GM19455 (cell line): ENCODE measurements around the gene PDXK.
A peak's percentile ranks its signal among the peaks of the same experiment; 100 is the strongest.

Experiments
- ATAC-seq: cut with Tn5 transposase; IDR thresholded peaks from one replicate; pipeline ENCODE4 v1.9.1; 2021; ENCODE audit not compliant: unreplicated experiment

The PDXK gene

DNA sequence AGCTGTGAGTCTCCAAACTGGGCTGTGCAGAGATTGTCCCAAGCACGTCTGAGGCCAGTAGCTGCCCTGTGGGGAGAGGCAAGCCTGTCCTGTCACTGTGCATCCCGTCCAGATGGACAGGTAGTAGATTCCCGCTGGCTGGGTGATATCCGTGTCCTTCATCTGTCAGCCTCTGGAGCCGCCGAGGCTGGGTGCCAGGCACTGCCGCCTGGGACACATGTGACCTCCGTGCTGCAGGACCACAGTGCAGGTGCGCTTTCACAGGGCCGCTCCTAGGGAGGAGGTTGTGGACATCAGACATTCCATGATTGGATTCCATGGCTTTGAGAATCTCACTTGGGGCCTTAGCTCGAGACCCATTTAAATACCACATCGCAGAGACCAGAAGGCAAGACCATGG is 4.7 kb downstream of the PDXK start:
- ATAC-seq, result no peak

DNA sequence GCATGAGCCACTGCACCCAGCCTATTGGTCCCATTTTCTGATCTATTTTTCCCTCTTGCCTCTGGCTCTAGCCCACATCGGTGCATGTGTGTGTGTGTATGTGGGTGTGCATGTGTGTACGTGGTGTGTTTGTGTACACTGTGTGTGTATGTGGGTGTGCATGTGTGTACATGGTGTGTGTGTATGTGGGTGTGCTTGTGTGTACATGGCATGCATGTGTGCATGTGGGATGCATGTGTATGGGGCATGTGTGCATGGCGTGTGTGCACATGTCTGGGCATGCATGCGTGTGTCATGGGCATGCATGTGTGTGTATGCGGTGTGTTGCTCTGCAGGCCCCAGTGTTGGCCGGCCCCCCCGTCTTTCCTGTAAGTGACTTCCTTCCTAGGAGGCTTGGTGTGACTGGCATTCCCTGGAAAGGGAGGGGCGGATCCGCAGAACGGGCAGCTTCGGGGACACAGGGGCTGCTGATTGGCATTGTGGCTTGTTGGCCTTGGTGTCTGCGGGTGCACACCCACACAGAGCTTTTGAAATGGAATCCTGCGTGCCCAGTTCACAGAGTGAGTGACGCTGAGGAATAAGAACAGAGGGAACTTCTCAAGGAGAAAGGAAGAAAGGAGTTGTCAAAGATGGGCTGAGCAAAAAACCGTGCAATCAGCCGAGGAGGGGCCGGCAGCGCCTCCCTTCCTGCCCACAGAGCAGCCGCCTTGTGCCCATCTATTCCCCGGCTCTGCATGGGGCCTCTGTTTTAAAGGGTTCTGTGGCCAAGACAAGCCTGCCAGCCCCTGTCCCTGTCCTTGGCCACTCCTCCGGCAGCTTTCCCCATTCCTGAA is 8.0 kb downstream of the PDXK start:
- ATAC-seq, result no peak

DNA sequence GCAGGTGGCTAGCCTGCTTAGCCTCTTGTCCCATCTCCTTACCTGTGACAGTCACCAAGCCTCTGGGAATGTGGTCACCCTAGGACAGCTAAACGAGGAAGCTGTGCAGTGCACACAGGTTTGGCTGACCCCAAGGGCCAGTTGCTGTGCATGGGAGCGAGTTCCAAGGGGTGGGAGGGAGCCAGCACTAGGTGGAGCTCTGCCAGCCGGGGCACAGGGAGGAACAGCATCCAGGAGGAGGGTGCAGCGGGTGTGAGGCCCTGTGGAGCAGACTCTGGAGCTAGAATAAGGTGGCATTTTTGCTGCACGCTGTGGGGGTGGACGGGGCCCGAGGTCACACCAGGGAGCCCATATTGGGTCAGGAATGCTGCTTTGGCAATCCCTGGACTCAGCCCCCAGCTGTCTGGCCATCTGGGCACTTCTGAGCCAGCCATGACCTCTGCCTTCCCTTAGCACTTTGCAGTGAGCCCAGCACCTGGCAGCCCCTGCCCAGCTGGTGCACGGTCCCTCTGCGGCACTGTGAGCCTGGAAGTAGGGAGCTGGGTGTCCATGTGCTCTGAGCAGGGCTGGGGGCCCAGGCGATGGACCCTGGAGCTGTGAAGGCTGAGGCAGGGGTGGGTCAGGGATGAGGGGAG is 8.7 kb downstream of the PDXK start:
- no peak for ATAC-seq

DNA sequence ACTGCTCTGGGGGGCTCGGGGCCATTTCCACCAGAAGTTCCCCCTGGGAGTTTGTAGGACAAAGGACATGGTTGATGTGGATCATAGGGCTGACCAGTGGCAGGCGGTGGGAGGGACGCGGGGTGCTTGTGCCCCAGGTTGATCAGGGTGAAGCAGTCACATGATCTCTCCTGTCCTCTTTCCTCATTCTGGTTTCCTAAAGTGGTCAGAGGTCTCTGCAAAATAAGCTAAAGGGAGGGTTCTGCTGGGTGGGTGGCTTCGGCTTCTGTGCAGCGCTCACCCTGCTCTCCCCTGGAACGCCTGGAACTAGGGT is 9.2 kb downstream of the PDXK start:
- peak; percentile 5 for ATAC-seq

DNA sequence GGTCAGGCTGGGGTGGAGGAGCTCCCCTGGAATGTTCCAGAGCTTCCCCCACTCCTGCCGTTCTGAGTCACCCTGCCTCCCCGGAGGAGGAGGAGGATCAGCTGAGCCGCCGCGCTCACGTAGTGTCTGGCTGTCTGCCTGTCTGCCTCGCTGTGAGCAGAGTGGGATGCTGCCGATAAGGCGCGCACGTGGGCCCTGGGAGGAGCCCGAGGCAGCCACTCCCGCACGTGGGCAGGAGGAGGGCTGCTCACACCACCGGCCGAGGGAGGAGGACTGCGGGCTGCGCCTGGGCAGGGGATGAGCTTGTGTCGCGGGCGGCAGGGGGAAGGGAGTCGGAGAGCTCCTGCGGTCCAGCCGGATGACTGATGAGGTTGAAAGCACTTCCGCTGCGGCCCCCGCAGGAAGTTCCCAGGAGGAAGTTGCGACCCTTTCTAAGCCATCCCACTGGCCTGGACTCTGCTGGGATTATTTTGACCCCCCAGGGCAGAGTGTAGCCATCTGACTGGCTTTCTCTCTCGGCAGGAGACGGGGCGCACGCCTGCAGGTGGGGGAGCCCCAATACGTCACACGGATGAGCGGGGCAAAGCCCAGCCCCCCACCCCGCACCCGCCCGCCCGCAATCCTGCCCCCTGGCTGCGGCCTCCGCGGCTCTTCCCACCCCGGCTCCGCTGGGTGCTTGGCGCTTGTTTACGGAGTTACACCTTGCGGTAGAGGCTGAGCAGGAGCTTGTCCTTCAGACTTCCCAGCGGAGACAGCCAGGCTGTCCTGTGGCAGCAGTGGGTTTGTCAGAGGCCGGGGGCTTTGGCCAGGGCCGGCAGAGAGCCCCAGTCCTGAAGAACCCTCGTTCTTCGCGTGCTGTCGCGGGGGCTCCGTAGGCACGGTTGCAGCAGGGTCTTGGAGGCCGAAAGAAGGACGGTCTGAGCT is 9.8 kb downstream of the PDXK start:
- peak; percentile 68 for ATAC-seq

DNA sequence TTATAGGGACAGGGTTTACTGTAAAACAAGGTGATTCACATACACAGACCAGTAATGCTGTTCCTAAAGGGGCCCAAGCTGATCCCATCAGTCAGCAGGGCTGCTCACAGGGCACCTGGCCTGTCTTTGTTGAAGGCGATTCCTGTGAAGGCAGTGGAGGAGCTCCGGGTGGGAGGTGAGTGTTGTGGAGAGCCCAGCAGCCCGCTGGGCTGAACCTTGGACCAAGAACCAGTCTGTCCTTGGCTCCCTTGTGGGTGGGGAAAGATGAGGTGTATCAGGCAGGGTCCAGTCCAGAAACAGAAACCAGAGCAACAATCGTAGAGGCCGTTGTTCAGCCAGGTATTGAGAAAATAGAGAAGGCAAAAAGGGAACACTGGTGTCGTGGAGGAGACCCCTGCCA is 12.5 kb downstream of the PDXK start:
- ATAC-seq, result no peak

DNA sequence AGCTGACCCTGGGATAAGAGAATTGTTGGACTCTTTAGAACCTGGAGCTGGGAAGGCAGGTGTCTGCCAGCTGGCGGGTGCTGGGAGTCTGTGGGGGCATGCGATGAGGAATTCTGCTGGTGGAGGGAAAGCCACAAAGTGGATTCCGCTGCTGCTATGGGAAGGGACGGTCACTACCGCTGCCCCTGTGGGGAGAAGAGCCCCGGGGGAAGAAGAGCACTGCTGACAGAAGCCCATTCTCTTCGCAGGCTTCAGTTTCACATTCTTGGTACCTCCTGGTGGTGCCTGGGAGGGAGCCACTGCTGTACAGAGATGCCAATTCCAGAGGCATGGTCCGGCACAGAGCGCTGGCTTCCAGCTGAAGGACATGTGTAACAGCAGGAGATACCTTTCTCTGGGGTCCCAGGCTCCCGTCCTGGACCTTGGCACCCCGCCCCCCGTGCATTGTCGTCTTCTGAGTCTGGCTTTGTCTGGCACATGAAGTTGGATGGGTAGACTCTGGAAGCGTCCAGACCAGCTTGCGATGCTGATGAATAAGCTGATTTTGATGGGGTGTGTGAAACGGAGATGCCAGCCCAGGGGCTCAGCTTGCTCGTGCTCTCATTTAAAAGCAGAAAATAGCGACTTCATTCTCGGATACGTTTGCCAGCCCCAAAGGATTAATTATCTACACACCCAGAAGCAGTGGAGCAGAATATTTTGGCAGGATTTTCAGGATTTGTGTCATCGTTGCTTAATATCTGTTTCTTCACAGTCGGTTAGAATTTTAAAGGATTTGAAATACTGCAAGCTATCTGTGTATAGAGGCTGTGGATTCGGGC is 13.2 kb downstream of the PDXK start:
- ATAC-seq, result no peak

DNA sequence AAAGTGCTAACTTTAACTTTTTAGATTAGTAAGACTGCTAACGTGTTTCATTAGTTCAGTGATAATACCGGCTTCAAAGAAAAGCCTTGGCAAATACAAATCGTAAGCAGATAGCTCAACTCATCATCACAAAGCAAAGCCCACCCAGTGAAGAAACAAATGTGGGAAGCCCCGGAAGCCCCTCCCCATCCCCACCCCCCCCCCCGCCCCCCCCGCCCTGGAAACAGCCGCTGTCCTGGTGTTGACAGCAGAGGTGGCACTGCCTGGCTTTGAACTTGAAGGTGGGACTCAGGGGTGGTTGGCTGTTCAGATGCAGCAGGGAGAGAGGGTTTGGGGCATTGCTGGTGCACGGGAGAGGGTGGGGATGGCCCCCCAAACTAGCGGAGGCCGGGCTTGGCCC is 14.1 kb downstream of the PDXK start:
- no peak for ATAC-seq

DNA sequence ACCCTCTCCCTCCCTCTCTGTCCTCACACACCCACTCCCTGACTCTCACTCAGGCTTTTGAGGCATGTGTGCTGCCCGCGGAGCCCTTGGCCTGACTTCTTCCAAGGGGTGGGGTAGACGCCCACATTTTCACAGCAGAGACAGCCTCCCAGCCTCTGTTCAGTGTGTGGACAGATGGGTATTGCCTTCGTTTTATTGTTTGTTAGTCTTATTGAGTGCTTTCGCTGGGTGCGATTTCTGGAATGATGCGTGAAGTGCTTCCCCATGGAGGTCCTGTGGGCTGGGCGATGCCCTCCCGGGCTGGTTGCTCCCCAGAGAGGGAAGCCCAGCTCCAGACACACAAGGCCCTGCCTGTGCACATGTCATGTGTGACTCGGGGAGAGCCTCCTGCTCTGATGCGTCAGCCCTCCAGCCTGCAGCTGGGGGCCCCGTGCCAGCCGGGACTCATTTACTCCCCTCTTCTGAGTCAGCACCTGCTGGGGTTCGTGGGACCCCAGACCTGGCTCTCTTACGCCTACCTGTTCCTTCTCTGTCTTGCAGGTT is 14.7 kb downstream of the PDXK start:
- ATAC-seq, result no peak

DNA sequence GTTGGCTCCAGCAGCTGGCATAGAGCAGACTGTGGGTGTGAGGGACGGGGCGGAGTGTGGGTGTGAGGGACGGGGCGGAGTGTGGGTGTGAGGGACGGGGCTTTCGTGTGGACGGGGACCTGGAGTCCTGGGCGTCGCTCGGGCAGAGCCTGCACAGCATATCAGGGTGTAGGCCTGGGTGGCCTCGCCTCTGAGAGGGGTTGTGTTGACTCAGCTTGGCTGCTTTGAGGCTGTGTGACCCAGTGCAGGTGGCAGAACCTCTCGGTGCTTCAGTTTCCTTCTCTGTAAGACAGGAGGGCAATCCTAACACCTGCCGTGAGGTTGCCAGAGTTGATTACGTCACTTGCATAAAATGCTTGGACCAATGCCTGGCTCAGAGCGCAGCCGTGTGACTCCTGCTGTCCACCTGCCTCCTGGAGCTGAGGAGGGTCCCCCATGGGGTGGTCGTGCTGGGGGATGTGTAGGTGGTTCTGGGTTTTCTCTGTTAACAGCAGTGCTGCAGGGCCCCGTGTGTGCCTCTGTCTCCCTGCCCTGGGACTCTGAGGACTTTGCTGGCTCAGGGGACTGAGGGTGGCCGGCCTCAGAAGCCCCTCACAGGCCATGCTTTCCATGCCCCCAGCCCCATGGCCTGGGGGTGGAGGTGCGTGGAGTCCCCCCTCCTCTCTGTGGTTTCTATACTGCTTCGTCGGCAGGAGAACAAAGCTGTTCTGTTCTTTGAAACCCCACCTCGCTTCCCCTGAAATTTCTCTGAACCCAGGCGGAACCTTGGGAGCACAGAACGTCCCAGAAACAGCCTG is 15.4 kb downstream of the PDXK start:
- ATAC-seq, result no peak

DNA sequence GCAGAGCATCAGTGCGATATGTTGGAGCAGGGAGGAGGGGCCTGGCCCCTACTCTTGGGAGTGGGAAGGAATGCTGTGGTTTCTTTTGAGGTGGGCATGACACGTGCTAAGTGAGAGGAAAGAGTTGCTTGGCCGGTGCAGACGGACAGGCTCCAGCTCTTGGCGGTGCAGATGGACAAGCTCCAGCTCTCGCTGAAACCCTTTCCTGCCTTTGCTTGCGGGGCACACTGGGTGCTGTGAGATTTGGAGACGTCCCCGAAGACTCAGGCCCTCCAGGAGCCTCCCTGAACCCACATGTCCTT is 15.9 kb downstream of the PDXK start:
- no peak for ATAC-seq

DNA sequence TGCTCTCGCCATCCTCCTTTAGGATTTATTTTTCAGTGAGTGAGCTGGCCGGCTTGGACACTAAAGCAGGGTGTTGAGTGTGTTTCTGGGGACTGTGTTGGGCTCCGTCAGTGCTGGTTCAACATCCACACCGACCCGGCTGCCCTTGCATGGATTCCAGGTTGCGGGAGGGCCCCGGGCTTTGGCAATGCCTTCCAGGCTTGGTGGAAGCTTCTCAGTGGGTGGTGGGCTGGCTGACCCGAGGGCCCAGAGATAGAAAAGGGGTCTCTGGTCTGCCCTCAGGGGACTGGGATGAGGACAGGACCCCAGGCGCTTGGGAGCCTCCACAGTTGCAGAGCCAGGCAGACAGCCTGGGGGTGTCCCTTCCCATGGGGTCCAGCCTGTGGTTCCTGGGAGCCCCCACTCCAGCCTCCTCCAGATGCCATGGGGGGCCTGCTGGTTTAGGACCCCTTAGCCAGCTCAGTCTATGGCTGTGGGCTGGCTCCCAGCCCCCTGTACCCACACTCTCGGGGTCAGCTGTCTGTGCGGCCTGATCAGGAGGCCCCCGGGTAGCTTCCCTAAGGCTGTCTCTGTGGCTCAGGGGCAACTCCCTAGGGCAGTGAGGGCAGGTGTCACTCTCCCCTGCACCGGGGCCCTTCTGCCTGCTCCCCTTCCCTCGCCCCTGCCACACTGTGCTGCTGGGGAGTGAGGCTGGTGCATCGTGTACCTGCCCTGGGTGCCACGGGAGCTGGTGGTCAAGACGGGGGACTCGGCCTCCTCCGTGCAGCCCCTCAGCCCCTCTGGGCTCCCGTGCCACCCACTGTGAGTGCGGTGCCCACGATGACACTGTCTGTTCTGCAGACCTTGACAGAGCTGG is 16.5 kb downstream of the PDXK start:
- ATAC-seq, result no peak

DNA sequence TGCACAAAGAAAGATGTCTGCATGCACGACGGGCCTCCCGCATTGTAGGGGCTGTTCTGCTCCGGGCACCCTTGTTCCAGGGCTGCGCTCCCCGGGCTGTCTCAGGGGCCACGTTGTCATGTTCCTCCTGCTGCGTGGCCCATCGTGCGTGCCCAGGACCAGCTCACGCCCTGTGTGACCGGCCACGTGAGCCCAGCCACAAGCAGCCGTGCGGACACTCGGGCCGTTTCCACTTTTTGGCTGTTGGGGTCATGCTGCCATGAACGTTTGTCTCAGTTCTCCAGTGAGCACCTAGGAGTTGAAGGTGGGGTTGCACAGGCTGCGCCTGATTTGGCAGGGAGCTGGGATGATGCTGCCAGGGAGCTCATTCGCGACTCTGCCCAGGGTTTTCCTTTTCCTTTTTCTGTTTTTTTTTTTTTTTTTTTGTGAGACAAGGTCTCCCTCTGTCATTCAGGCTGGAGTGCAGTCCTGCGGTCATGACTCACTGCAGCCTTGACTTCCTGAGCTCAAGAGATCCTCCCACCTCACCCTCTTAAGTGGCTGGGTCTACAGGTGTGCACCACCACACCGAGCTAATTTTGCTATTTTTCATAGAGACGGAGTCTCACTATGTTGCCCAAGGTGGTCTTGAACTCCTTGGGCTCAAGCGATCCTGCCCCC is 17.4 kb downstream of the PDXK start:
- ATAC-seq, result no peak

DNA sequence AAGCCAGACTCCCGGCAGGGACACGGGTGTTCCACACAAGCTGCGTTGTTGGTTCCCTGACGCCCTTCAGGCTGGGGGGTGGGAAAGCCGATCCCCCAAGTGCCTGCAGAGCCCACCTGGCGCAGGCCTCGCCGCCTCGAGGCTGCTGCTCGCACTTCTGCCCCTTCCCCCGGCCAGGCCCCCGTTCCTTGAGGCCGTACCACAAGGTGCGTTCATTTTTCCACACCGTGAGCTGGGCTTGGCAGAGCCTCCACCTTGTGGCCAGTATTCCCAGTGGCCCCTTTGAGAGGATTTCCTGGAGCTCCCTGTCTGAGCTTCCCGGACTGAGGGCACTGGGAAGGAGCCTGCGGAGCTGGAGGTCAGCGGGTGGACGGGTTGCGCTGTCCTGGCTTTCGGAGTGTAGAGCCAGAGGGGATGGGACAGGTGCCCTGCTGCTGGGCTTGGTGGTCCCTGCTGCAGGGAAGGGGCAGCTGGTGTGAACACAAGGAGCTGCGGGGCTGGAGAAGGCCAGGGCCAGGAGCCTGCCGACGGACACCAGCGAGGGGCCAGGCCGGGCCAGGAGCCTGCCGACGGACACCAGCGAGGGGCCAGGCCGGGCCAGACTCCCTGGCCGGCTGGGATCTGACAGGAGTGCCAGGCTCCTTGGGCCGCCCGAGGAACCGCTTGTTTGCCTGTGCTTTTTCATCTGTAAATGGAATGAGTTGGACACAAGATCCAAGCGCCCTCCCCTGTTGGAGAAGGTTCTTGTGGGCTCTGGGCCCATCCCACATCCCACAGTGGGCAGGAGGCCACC is 18.4 kb downstream of the PDXK start:
- ATAC-seq, result no peak

DNA sequence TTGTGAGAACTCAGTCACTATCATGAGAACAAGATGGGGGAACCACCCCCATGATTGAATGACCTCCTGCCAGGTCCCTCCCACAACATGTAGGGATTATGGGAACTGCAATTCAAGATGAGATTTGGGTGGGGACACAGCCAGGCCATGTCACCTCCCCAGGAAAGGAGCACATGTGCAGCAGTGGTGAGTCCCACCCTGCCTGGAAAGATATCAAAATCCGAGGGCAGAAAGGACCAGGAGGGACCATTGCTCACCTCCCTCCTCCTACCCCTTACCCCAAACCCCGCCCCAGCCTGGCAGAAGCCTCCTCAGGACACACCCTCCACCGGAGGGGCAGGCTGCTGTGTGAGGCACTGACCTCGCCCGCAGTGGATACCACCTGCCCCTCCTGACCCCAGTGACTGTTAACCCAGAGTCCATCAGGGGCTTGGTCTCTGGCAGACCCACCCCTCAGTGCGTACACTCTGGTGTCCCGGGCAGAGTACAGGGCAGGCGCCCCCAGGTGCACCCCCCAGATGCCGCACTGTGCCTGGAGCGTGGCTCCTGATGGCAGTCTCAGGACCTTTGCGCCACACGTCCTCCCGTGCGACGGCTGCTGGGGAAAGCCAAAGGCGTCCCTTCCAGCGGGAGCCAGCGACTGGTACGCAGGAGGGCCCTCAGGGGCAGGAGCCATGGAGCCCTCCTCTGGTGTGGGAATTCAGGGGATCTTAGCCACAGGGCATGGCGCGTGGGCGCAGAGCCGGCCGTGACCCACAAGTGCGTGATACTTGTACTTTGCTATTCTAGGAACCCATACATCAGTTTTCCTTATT is 20.9 kb downstream of the PDXK start:
- ATAC-seq, result no peak

DNA sequence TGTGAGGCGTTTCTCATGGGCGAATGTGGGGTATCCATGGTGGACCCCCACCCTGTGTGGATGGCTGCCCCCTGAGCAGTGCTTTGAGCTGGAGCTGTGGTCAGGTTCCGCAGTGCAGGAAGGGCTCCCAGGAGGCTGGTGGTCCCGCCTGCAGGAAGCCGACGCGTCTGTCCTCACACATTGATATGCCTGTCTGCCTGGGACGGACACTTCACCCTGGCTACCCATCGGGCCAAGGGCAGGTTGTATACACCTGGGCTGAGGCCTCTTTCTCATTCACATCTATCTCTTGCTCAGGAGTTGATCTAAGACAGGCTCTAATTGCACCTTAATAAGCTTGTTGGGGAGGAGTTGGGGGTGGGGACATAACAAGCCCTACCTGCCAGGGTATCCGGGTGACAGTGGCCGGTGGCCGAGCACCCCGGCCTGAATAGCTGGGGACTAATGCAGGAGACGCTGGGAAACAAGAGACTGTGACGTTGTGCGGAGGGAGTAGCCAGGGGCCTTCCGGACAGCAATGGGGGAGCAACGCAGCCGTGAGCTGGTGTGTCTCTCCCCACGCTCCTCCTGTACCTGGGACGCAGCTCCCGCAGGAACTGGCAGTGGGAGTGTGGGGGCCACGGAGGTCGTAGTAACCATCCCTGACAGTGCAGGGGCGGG is 21.7 kb downstream of the PDXK start:
- ATAC-seq, result no peak
